GM19035 (cell line): ENCODE results near the gene KRT6C.

Experiments
- ATAC-seq: cut with Tn5 transposase; IDR thresholded peaks from one replicate; pipeline ENCODE4 v1.9.1; 2021; ENCODE audit not compliant: unreplicated experiment

KRT6C gene

GRCh38 chr12:52436000-52436827 is 37.4 kb downstream of the KRT6C start:
- ATAC-seq = no peak

GRCh38 chr12:52435659-52435999 is 38.0 kb downstream of the KRT6C start:
- ATAC-seq = no peak

GRCh38 chr12:52434760-52435530 is 38.7 kb downstream of the KRT6C start:
- no peak for ATAC-seq

GRCh38 chr12:52434081-52434733 is 39.4 kb downstream of the KRT6C start, which contains the start of gene KRT75:
TSS of gene KRT75 (minus strand) at chr12:52434371. CDS start at chr12:52434304, 67 bp downstream.
- ATAC-seq = no peak

GRCh38 chr12:52433501-52434080 is 40.0 kb downstream of the KRT6C start:
- ATAC-seq = no peak

- ATAC-seq = no peak
Measured at GRCh38 chr12:52432559-52433207, 40.9 kb downstream of the KRT6C start.

- ATAC-seq = no peak
Measured at GRCh38 chr12:52428121-52428520, 45.5 kb downstream of the KRT6C start.

- ATAC-seq = no peak
Measured at GRCh38 chr12:52427083-52427482, 46.5 kb downstream of the KRT6C start.

GRCh38 chr12:52426034-52426433 is 47.6 kb downstream of the KRT6C start:
- no peak for ATAC-seq

- no peak for ATAC-seq
Measured at GRCh38 chr12:52425466-52425865, 48.1 kb downstream of the KRT6C start.

- ATAC-seq = no peak
Measured at GRCh38 chr12:52423661-52424500, 49.7 kb downstream of the KRT6C start.

- no peak for ATAC-seq
Measured at GRCh38 chr12:52423035-52423434, 50.6 kb downstream of the KRT6C start.

GRCh38 chr12:52419656-52420055 is 53.9 kb downstream of the KRT6C start:
- no peak for ATAC-seq

GRCh38 chr12:52418576-52419110 is 55.0 kb downstream of the KRT6C start:
- ATAC-seq = no peak
